ENCODE results near the gene LY6G5B.

The LY6G5B gene

GRCh38 chr6:31666337-31666965, 3.3 kb upstream of the LY6G5B start:
- DNase-seq (ENCODE audit: low read depth) = no peak
- peak overlapping the region; percentile 95 for H3K4me3 ChIP-seq (ENCODE audit: control insufficient read depth, low read depth, low read length)
- TF ChIP-seq CTCF (IDR thresholded peaks at IDR 0.05; ENCODE audit: control insufficient read depth, insufficient read depth, low read depth, low read length, missing control alignments) = no peak

GRCh38 chr6:31676322-31676903, 6.6 kb downstream of the LY6G5B start:
- no peak for DNase-seq (ENCODE audit: low read depth)
- TF ChIP-seq CTCF (IDR thresholded peaks at IDR 0.05; ENCODE audit: control insufficient read depth, insufficient read depth, low read depth, low read length, missing control alignments) = no peak
- no peak overlapping the region for H3K4me3 ChIP-seq (ENCODE audit: control insufficient read depth, low read depth, low read length)

- no peak for DNase-seq (ENCODE audit: low read depth)
- TF ChIP-seq CTCF (IDR thresholded peaks at IDR 0.05; ENCODE audit: control insufficient read depth, insufficient read depth, low read depth, low read length, missing control alignments) = no peak
- H3K4me3 ChIP-seq (ENCODE audit: control insufficient read depth, low read depth, low read length) = no peak overlapping the region
Observed at GRCh38 chr6:31676904-31677303, 7.1 kb downstream of the LY6G5B start.

- DNase-seq (ENCODE audit: low read depth) = no peak
- no peak for TF ChIP-seq CTCF (IDR thresholded peaks at IDR 0.05; ENCODE audit: control insufficient read depth, insufficient read depth, low read depth, low read length, missing control alignments)
- H3K4me3 ChIP-seq (ENCODE audit: control insufficient read depth, low read depth, low read length) = no peak overlapping the region
Observed at GRCh38 chr6:31677955-31678354, 8.2 kb downstream of the LY6G5B start.

- peak; percentile 86 for TF ChIP-seq CTCF (IDR thresholded peaks at IDR 0.05; ENCODE audit: control insufficient read depth, insufficient read depth, low read depth, low read length, missing control alignments)
Observed at GRCh38 chr6:31680226-31681134, 10.7 kb downstream of the LY6G5B start, which contains the start of gene LY6G5C. TSS of gene LY6G5C (minus strand) at chr6:31681067. CDS start at chr6:31680373, 694 bp downstream.

GRCh38 chr6:31681135-31681671, 11.4 kb downstream of the LY6G5B start:
- DNase-seq (ENCODE audit: low read depth) = no peak
- TF ChIP-seq CTCF (IDR thresholded peaks at IDR 0.05; ENCODE audit: control insufficient read depth, insufficient read depth, low read depth, low read length, missing control alignments) = no peak
- H3K4me3 ChIP-seq (ENCODE audit: control insufficient read depth, low read depth, low read length) = peak overlapping the region; percentile 48

More at GRCh38 chr6:31680226-31681134, 10.7 kb downstream of the LY6G5B start, which contains the start of gene LY6G5C:
- H3K4me3 ChIP-seq (ENCODE audit: control insufficient read depth, low read depth, low read length) = peak within 1 kb of the TSS; percentile 48
- peak; percentile 81 for DNase-seq (ENCODE audit: low read depth)
